Body of pancreas (tissue), 4 donors: ENCODE data around the gene AJM1. TPM values are rescaled to one million over a fixed set of nuclear protein-coding genes. Genes with fewer than 3 reads are reported as not detected.

ENCODE experiments used
- ATAC-seq: fragments of 150-250 bp; one replicate; pipeline ENCODE4 v1.9.1; 2016
- DNase-seq, 4 donors: peaks; one replicate each; pipeline ENCODE4 v3.0.0-alpha.2; 2019
- H3K27ac ChIP-seq, 4 donors: fragments of 200-600 bp; sonication (generic); 1 replicate in 3 of 4; 2 replicates in 1 of 4; pipeline versions ENCODE4 v1.5.1 to v1.6.1; 2016 to 2019; ENCODE audit warnings: mild to moderate bottlenecking in 1 of 4, mixed read lengths in 1 of 4, moderate library complexity in 1 of 4
- H3K27me3 ChIP-seq, 2 donors: fragments of 200-600 bp; sonication (generic); one replicate each; pipeline ENCODE4 v1.6.0; 2016; ENCODE audit warnings: mild to moderate bottlenecking in 1 of 2
- H3K36me3 ChIP-seq, 2 donors: fragments of 200-600 bp; sonication (generic); replicated peaks in 1 of 2; 2 replicates each; pipeline ENCODE4 v1.5.1; 2016; ENCODE audit warnings: low read depth in 2 of 2; ENCODE audit not compliant: insufficient read depth in 1 of 2
- H3K4me1 ChIP-seq: fragments of 200-600 bp; sonication (generic); one replicate; pipeline ENCODE4 v1.6.0; 2016
- H3K4me3 ChIP-seq, 2 donors: fragments of 200-600 bp; sonication (generic); 1 replicate in 1 of 2; 2 replicates in 1 of 2; pipeline ENCODE4 v1.5.1; 2016 to 2019
- H3K9me3 ChIP-seq, 3 donors: fragments of 200-600 bp; sonication (generic); 1 replicate in 2 of 3; 2 replicates in 1 of 3; pipeline ENCODE4 v1.5.1; 2016
- CTCF ChIP-seq, 7 experiments: fragments of 450-650 bp in 4 of 7; fragments of 200-600 bp in 3 of 7; sonication (generic) in 3 of 7; IDR thresholded peaks; one replicate each; pipeline ENCODE4 v1.5.1; 2016 to 2019; ENCODE audit warnings: antibody characterized with exemption in 7 of 7
- POLR2A ChIP-seq, 3 donors: fragments of 450-650 bp; IDR thresholded peaks; one replicate each; pipeline ENCODE4 v1.6.1; 2016; ENCODE audit warnings: antibody characterized with exemption in 3 of 3, mild to moderate bottlenecking in 2 of 3
- WGBS, 2 donors: methylation state at CpG; one replicate each; pipeline ENCODE4 v1.1.5; 2017; 5-methylcytosine and 5-hydroxymethylcytosine counted together
- intact Hi-C: fragments of 100-400 bp; cut with DNase I; formaldehyde crosslinking; loops from one replicate; pipeline ENCODE4 v1.15.1; 2023
- total RNA-seq, 2 donors: library from RNA; depleted of rRNA; stranded (reverse); fragments of >200 nt; gene quantifications; one replicate each; pipeline ENCODE4 v1.1.0, GENCODE V29; 2016

Gene AJM1
- total RNA-seq, 2 donors from 2014 or later: 5.2 to 13.2 TPM

- Histone ChIP-seq H3K9me3 (no peaks in the 10 kb centered on the region), H3K36me3 (no peaks in the 10 kb centered on the region), H3K27ac (no peak overlapping the region), H3K27me3 (no peaks in the 10 kb centered on the region), H3K4me1 (peaks cover 45% of the 10 kb centered on the region), H3K4me3 (no peak overlapping the region)
- WGBS, 2 donors: 90 to 92% methylated on average over 14 to 20 of the region's 20 CpGs
- TF ChIP-seq CTCF (IDR thresholded peaks at IDR 0.05) (no peak), POLR2A (IDR thresholded peaks at IDR 0.05) (no peak)
- DNase-seq: peak in 2 of 4 donors; percentile 13 to 21
- intact Hi-C loops: no loop called here
- no peak for ATAC-seq
Observed at GRCh38 chr9:136804509-136805206, 37.6 kb upstream of the AJM1 start.

DNA sequence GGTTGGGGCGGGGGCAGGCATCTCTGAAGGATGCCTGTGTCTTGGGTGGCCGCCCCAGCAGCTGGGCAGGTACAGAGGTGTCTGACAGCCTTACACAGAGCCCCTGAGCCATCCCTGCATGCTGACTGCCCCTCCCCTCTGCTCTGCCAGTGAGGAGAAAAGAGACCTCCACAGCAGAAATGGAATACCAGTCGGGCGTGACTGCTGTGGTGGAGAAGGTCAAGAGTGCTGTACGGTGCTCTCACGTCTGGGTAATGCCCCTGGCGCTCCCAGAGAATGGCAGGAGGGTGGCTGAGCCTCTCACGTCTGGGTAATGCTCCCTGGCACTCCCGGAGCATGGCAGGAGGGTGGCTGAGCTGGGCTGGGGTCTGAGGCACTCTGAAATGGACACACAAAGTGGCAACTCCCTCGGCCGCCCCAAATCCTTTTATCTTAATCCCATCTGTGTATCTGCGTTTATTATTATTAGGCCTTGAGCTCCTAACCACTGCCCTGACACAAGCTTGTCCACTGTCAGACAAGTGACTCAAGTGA lies 37.0 kb upstream of the AJM1 start:
- no peak for TF ChIP-seq POLR2A (IDR thresholded peaks at IDR 0.05)
- ATAC-seq: no peak
- Histone ChIP-seq H3K4me3 (no peak overlapping the region), H3K4me1 (peaks cover 47% of the 10 kb centered on the region), H3K27ac (no peak overlapping the region), H3K27me3 (no peaks in the 10 kb centered on the region), H3K36me3 (no peaks in the 10 kb centered on the region), H3K9me3 (no peaks in the 10 kb centered on the region)
- intact Hi-C loops: no loop called here
- 91 to 93% methylated on average over 10 to 12 of the region's 12 CpGs for WGBS, 2 donors
- DNase-seq: no peak

GRCh38 chr9:136806067-136806466 lies 36.2 kb upstream of the AJM1 start:
- peaks cover 47% of the 10 kb centered on the region for H3K4me1 ChIP-seq
- intact Hi-C loops: no loop called here
- 96 to 100% methylated on average over 5 to 10 of the region's 10 CpGs for WGBS, 2 donors

GRCh38 chr9:136806631-136807201 lies 35.6 kb upstream of the AJM1 start:
- TF ChIP-seq CTCF (IDR thresholded peaks at IDR 0.05) (no peak), POLR2A (IDR thresholded peaks at IDR 0.05) (no peak)
- ATAC-seq (no peak), DNase-seq (peak in 2 of 4 donors; percentile 11)
- 70 to 78% methylated on average over 12 to 25 of the region's 25 CpGs for WGBS, 2 donors
- intact Hi-C loops: no loop called here
- Histone ChIP-seq H3K27me3 (no peaks in the 10 kb centered on the region), H3K27ac (peak overlapping the region in 3 of 4 donors; percentile 76 to 91 (median 87)), H3K9me3 (no peaks in the 10 kb centered on the region), H3K4me1 (peaks cover 44% of the 10 kb centered on the region), H3K4me3 (peak overlapping the region in 1 of 2 donors; percentile 60), H3K36me3 (no peaks in the 10 kb centered on the region)

More at GRCh38 chr9:136806067-136806466, 36.2 kb upstream of the AJM1 start:
- peak in 1 of 4 donors; percentile 11 for DNase-seq
- H3K9me3 ChIP-seq: no peaks in the 10 kb centered on the region
- H3K36me3 ChIP-seq: no peaks in the 10 kb centered on the region
- no peak overlapping the region for H3K27ac ChIP-seq
- TF ChIP-seq POLR2A (IDR thresholded peaks at IDR 0.05) (no peak), CTCF (IDR thresholded peaks at IDR 0.05) (no peak)
- no peak for ATAC-seq
- no peak overlapping the region for H3K4me3 ChIP-seq
- H3K27me3 ChIP-seq: no peaks in the 10 kb centered on the region

GRCh38 chr9:136807281-136808074 lies 34.8 kb upstream of the AJM1 start, which contains the start of gene RABL6:
Gene RABL6, plus strand, starts transcription at chr9:136807948. Its CDS starts 249 bp downstream, at chr9:136808197.
- Histone ChIP-seq H3K27ac (peak within 1 kb of the TSS; percentile 76 to 91 (median 88)), H3K36me3 (no peaks in the 10 kb centered on the region), H3K27me3 (no peaks in the 10 kb centered on the region), H3K4me1 (peaks cover 44% of the 10 kb centered on the region), H3K4me3 (peak within 1 kb of the TSS; percentile 87 to 97), H3K9me3 (no peaks in the 10 kb centered on the region)
- DNase-seq (peak; percentile 72 to 79 (median 78)), ATAC-seq (peak; percentile 92)
- WGBS, 2 donors: 0 to 4% methylated on average over 11 to 94 of the region's 96 CpGs
- TF ChIP-seq CTCF (IDR thresholded peaks at IDR 0.05) (peak in 2 of 7 experiments; percentile 3 to 26), POLR2A (IDR thresholded peaks at IDR 0.05) (peak; percentile 16 to 69 (median 61))
- intact Hi-C loops: no loop called here
